ENCODE data around the gene BABAM2. TPM values are rescaled to one million over a fixed set of nuclear protein-coding genes. Genes with fewer than 3 reads are reported as not detected.

Gene BABAM2
- total RNA-seq, 2 donors from 2014 or later = 36.4 to 40.9 TPM

DNA sequence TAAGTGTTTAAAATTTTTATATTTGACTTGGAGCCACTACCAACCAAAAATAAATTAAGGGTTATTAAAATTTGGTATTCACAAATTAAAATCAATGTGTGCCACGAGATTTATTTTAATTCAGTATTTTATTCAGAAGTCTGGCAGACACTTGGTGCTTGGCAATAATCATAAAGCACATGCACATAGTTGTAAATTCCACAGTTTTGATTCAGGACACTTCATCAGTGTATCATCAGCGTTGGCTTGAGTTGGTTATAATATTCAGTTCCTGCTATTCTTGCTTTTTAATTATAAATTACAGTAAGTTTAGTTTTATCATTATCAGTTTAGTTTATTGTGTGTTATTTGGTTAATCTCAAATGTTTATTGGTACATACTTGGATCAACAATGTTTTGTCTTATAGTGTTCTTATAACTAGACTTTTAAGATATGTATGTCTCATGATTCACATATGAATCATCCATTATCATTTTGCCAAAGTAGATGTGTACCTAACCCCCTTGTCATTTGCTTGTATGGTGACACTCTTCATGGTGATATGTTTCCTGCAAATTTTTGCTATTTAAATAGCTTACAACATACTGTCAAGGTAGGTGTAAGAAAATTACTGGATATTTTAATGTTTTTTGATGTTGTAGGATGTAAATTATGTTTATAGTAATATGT, 237.9 kb downstream of the BABAM2 start:
- no peak overlapping the region for H3K4me3 ChIP-seq (ENCODE audit: low read length)
- H3K9me3 Mint-ChIP-seq = peaks cover 2% of the 10 kb centered on the region
- H3K27ac ChIP-seq (ENCODE audit: low read depth, low read length) = no peak overlapping the region
- DNase-seq = no peak
- no peaks in the 10 kb centered on the region for H3K4me1 ChIP-seq (ENCODE audit: control insufficient read depth, insufficient read depth, low read length)
- peaks cover 5% of the 10 kb centered on the region for H3K36me3 Mint-ChIP-seq (ENCODE audit: low read depth)
- H3K27me3 ChIP-seq (ENCODE audit: control insufficient read depth, insufficient read depth, low read length, poor library complexity, severe bottlenecking) = no peaks in the 10 kb centered on the region
- no peak overlapping the region for H3K9ac ChIP-seq (ENCODE audit: extremely low read depth, low read length, poor library complexity, severe bottlenecking)
- no peaks in the 10 kb centered on the region for H3K27me3 Mint-ChIP-seq (ENCODE audit: insufficient read depth)
- no peak overlapping the region for H3K4me3 Mint-ChIP-seq
- H3K4me1 Mint-ChIP-seq = no peaks in the 10 kb centered on the region
- H3K27ac Mint-ChIP-seq = no peak overlapping the region
- TF ChIP-seq, protein P1, sequence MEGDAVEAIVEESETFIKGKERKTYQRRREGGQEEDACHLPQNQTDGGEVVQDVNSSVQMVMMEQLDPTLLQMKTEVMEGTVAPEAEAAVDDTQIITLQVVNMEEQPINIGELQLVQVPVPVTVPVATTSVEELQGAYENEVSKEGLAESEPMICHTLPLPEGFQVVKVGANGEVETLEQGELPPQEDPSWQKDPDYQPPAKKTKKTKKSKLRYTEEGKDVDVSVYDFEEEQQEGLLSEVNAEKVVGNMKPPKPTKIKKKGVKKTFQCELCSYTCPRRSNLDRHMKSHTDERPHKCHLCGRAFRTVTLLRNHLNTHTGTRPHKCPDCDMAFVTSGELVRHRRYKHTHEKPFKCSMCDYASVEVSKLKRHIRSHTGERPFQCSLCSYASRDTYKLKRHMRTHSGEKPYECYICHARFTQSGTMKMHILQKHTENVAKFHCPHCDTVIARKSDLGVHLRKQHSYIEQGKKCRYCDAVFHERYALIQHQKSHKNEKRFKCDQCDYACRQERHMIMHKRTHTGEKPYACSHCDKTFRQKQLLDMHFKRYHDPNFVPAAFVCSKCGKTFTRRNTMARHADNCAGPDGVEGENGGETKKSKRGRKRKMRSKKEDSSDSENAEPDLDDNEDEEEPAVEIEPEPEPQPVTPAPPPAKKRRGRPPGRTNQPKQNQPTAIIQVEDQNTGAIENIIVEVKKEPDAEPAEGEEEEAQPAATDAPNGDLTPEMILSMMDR (conservative IDR thresholded peaks at IDR 0.05) = no peak
- H3K36me3 ChIP-seq (ENCODE audit: control insufficient read depth, insufficient read depth, low read length) = no peaks in the 10 kb centered on the region
- H3K9me3 ChIP-seq (ENCODE audit: control insufficient read depth, low read length) = no peaks in the 10 kb centered on the region
- 79 to 86% methylated on average over 1 to 2 of the region's 2 CpGs for WGBS, 2 experiments (ENCODE audit: insufficient coverage in 1 of 2, insufficient read length in 1 of 2)

- 91 to 92% methylated on average over 2 to 4 of the region's 4 CpGs for WGBS, 2 experiments (ENCODE audit: insufficient coverage in 1 of 2, insufficient read length in 1 of 2)
- H3K27me3 ChIP-seq (ENCODE audit: control insufficient read depth, insufficient read depth, low read length, poor library complexity, severe bottlenecking) = no peaks in the 10 kb centered on the region
These were observed 239.6 kb downstream of the BABAM2 start for GRCh38 chr2:28129955-28130695.

GRCh38 chr2:28133778-28134177, 243.2 kb downstream of the BABAM2 start:
- DNase-seq = no peak
- no peaks in the 10 kb centered on the region for H3K27me3 ChIP-seq (ENCODE audit: control insufficient read depth, insufficient read depth, low read length, poor library complexity, severe bottlenecking)
- Mint-ChIP-seq H3K4me3 (no peak overlapping the region), H3K4me1 (no peaks in the 10 kb centered on the region), H3K27me3 (ENCODE audit: insufficient read depth) (no peaks in the 10 kb centered on the region), H3K27ac (no peak overlapping the region), H3K36me3 (ENCODE audit: low read depth) (peaks cover 5% of the 10 kb centered on the region), H3K9me3 (peaks cover 2% of the 10 kb centered on the region)
- 91 to 93% methylated on average over 9 of the region's 9 CpGs for WGBS, 2 experiments (ENCODE audit: insufficient coverage in 1 of 2, insufficient read length in 1 of 2)
- H3K9me3 ChIP-seq (ENCODE audit: control insufficient read depth, low read length) = no peaks in the 10 kb centered on the region
- no peak overlapping the region for H3K27ac ChIP-seq (ENCODE audit: low read depth, low read length)
- H3K9ac ChIP-seq (ENCODE audit: extremely low read depth, low read length, poor library complexity, severe bottlenecking) = no peak overlapping the region
- H3K36me3 ChIP-seq (ENCODE audit: control insufficient read depth, insufficient read depth, low read length) = no peaks in the 10 kb centered on the region
- no peak overlapping the region for H3K4me3 ChIP-seq (ENCODE audit: low read length)
- TF ChIP-seq, protein P1 (conservative IDR thresholded peaks at IDR 0.05) = no peak
- H3K4me1 ChIP-seq (ENCODE audit: control insufficient read depth, insufficient read depth, low read length) = no peaks in the 10 kb centered on the region

More at GRCh38 chr2:28129955-28130695, 239.6 kb downstream of the BABAM2 start:
- TF ChIP-seq, protein P1 (conservative IDR thresholded peaks at IDR 0.05) = no peak
- Mint-ChIP-seq H3K36me3 (ENCODE audit: low read depth) (peaks cover 5% of the 10 kb centered on the region), H3K4me1 (no peaks in the 10 kb centered on the region), H3K27me3 (ENCODE audit: insufficient read depth) (no peaks in the 10 kb centered on the region), H3K4me3 (no peak overlapping the region), H3K27ac (no peak overlapping the region), H3K9me3 (peaks cover 2% of the 10 kb centered on the region)
- Histone ChIP-seq H3K9ac (ENCODE audit: extremely low read depth, low read length, poor library complexity, severe bottlenecking) (no peak overlapping the region), H3K9me3 (ENCODE audit: control insufficient read depth, low read length) (no peaks in the 10 kb centered on the region), H3K4me1 (ENCODE audit: control insufficient read depth, insufficient read depth, low read length) (no peaks in the 10 kb centered on the region), H3K27ac (ENCODE audit: low read depth, low read length) (no peak overlapping the region), H3K36me3 (ENCODE audit: control insufficient read depth, insufficient read depth, low read length) (no peaks in the 10 kb centered on the region), H3K4me3 (ENCODE audit: low read length) (no peak overlapping the region)
- no peak for DNase-seq

Data from endodermal cell (in vitro differentiated cells).